ENCODE data around the gene KCNH3. TPM values are rescaled to one million over a fixed set of nuclear protein-coding genes. Genes with fewer than 3 reads are reported as not detected.

KCNH3 gene
- total RNA-seq, 1 experiment from 2014 or later = 0.08 TPM

- Histone ChIP-seq H3K36me3 (peaks cover 68% of the 10 kb centered on the region), H3K27me3 (replicated peaks) (no peaks in the 10 kb centered on the region)
- DNase-seq (ENCODE audit: low read depth in 1 of 2, low spot score in 2 of 2) = no peak
These were observed 26.8 kb downstream of the KCNH3 start for GRCh38 chr12:49565406-49566265.

GRCh38 chr12:49566361-49566760, 27.5 kb downstream of the KCNH3 start:
- Histone ChIP-seq H3K4me3 (no peak overlapping the region), H3K9me3 (replicated peaks) (no peaks in the 10 kb centered on the region)

More at GRCh38 chr12:49565406-49566265, 26.8 kb downstream of the KCNH3 start:
- H3K4me3 ChIP-seq = no peak overlapping the region
- no peaks in the 10 kb centered on the region for H3K9me3 ChIP-seq (replicated peaks)
- H3K4me1 ChIP-seq (replicated peaks) = peaks cover 6% of the 10 kb centered on the region
- H3K27ac ChIP-seq = no peak overlapping the region

GRCh38 chr12:49567302-49567610, 28.4 kb downstream of the KCNH3 start:
- H3K4me1 ChIP-seq (replicated peaks) = peaks cover 6% of the 10 kb centered on the region
- peaks cover 51% of the 10 kb centered on the region for H3K36me3 ChIP-seq
- no peaks in the 10 kb centered on the region for H3K9me3 ChIP-seq (replicated peaks)
- peak overlapping the region; percentile 93 for H3K27ac ChIP-seq
- DNase-seq (ENCODE audit: low read depth in 1 of 2, low spot score in 2 of 2) = no peak
- no peaks in the 10 kb centered on the region for H3K27me3 ChIP-seq (replicated peaks)
- H3K4me3 ChIP-seq = peak overlapping the region; percentile 85

More at GRCh38 chr12:49566361-49566760, 27.5 kb downstream of the KCNH3 start:
- no peak for DNase-seq (ENCODE audit: low read depth in 1 of 2, low spot score in 2 of 2)
- Histone ChIP-seq H3K36me3 (peaks cover 60% of the 10 kb centered on the region), H3K27me3 (replicated peaks) (no peaks in the 10 kb centered on the region), H3K4me1 (replicated peaks) (peaks cover 6% of the 10 kb centered on the region), H3K27ac (no peak overlapping the region)

- H3K4me1 ChIP-seq (replicated peaks) = peaks cover 6% of the 10 kb centered on the region
- peaks cover 46% of the 10 kb centered on the region for H3K36me3 ChIP-seq
- H3K27me3 ChIP-seq (replicated peaks) = no peaks in the 10 kb centered on the region
- H3K9me3 ChIP-seq (replicated peaks) = no peaks in the 10 kb centered on the region
- peak within 1 kb of the TSS; percentile 93 for H3K27ac ChIP-seq
- H3K4me3 ChIP-seq = peak within 1 kb of the TSS; percentile 85
- DNase-seq (ENCODE audit: low read depth in 1 of 2, low spot score in 2 of 2) = peak; percentile 90 to 95
These were observed 29.0 kb downstream of the KCNH3 start, which contains the start of gene MCRS1 for GRCh38 chr12:49567611-49568441. TSS of gene MCRS1 (minus strand) at chr12:49568142. CDS start at chr12:49566731, 1,411 bp downstream.

GRCh38 chr12:49568442-49569162, 29.8 kb downstream of the KCNH3 start:
- no peaks in the 10 kb centered on the region for H3K9me3 ChIP-seq (replicated peaks)
- H3K4me3 ChIP-seq = peak overlapping the region; percentile 85
- H3K4me1 ChIP-seq (replicated peaks) = peaks cover 6% of the 10 kb centered on the region
- H3K36me3 ChIP-seq = peaks cover 38% of the 10 kb centered on the region
- DNase-seq (ENCODE audit: low read depth in 1 of 2, low spot score in 2 of 2) = no peak
- no peak overlapping the region for H3K27ac ChIP-seq
- H3K27me3 ChIP-seq (replicated peaks) = no peaks in the 10 kb centered on the region

- no peak for DNase-seq (ENCODE audit: low read depth in 1 of 2, low spot score in 2 of 2)
- Histone ChIP-seq H3K36me3 (no peaks in the 10 kb centered on the region), H3K27me3 (replicated peaks) (no peaks in the 10 kb centered on the region), H3K4me1 (replicated peaks) (no peaks in the 10 kb centered on the region), H3K4me3 (no peak overlapping the region), H3K9me3 (replicated peaks) (no peaks in the 10 kb centered on the region), H3K27ac (no peak overlapping the region)
These were observed 38.9 kb downstream of the KCNH3 start for GRCh38 chr12:49577589-49578315.

GRCh38 chr12:49578471-49579112, 39.8 kb downstream of the KCNH3 start:
- H3K4me3 ChIP-seq = no peak overlapping the region
- H3K27ac ChIP-seq = no peak overlapping the region
- DNase-seq (ENCODE audit: low read depth in 1 of 2, low spot score in 2 of 2) = no peak
- H3K27me3 ChIP-seq (replicated peaks) = no peaks in the 10 kb centered on the region
- no peaks in the 10 kb centered on the region for H3K9me3 ChIP-seq (replicated peaks)
- H3K36me3 ChIP-seq = no peaks in the 10 kb centered on the region
- H3K4me1 ChIP-seq (replicated peaks) = no peaks in the 10 kb centered on the region

GRCh38 chr12:49580572-49581535, 42.0 kb downstream of the KCNH3 start:
- Histone ChIP-seq H3K4me1 (replicated peaks) (no peaks in the 10 kb centered on the region), H3K27ac (no peak overlapping the region), H3K4me3 (no peak overlapping the region), H3K36me3 (no peaks in the 10 kb centered on the region; the same call in 1 of the 2 replicates), H3K27me3 (replicated peaks) (no peaks in the 10 kb centered on the region), H3K9me3 (replicated peaks) (no peaks in the 10 kb centered on the region)
- peak; percentile 74 to 83 for DNase-seq (ENCODE audit: low read depth in 1 of 2, low spot score in 2 of 2)

GRCh38 chr12:49582201-49582600, 43.4 kb downstream of the KCNH3 start:
- no peak overlapping the region for H3K27ac ChIP-seq
- no peaks in the 10 kb centered on the region for H3K9me3 ChIP-seq (replicated peaks)
- H3K27me3 ChIP-seq (replicated peaks) = no peaks in the 10 kb centered on the region
- no peaks in the 10 kb centered on the region; the same call in 1 of the 2 replicates for H3K36me3 ChIP-seq
- H3K4me1 ChIP-seq (replicated peaks) = no peaks in the 10 kb centered on the region
- DNase-seq (ENCODE audit: low read depth in 1 of 2, low spot score in 2 of 2) = no peak
- no peak overlapping the region for H3K4me3 ChIP-seq

- Histone ChIP-seq H3K27me3 (replicated peaks) (no peaks in the 10 kb centered on the region), H3K36me3 (no peaks in the 10 kb centered on the region; the same call in 1 of the 2 replicates), H3K27ac (no peak overlapping the region), H3K4me1 (replicated peaks) (no peaks in the 10 kb centered on the region), H3K9me3 (replicated peaks) (no peaks in the 10 kb centered on the region), H3K4me3 (no peak overlapping the region)
- DNase-seq (ENCODE audit: low read depth in 1 of 2, low spot score in 2 of 2) = no peak
These were observed 44.0 kb downstream of the KCNH3 start for GRCh38 chr12:49582850-49583249.

- Histone ChIP-seq H3K27me3 (replicated peaks) (no peaks in the 10 kb centered on the region), H3K36me3 (no peaks in the 10 kb centered on the region; the same call in 1 of the 2 replicates), H3K9me3 (replicated peaks) (no peaks in the 10 kb centered on the region), H3K4me1 (replicated peaks) (no peaks in the 10 kb centered on the region), H3K4me3 (no peak overlapping the region), H3K27ac (no peak overlapping the region)
- DNase-seq (ENCODE audit: low read depth in 1 of 2, low spot score in 2 of 2) = no peak
These were observed 44.7 kb downstream of the KCNH3 start for GRCh38 chr12:49583366-49584094.

All from SJSA1 (cell line).